ENCODE measurements around the gene ST6GALNAC3.
"Not testable (repeated sequence)": the region's sequence is repeated elsewhere in the genome, so short reads cannot be mapped to it uniquely, and the experiment has no call there.

The ST6GALNAC3 gene

GRCh38 chr1:76106719-76107235 lies 32.2 kb downstream of the ST6GALNAC3 start:
- no peaks in the 10 kb centered on the region for H3K4me1 ChIP-seq (ENCODE audit: control insufficient read depth, insufficient read depth, low read length)
- H3K9me3 ChIP-seq (ENCODE audit: control insufficient read depth, insufficient read depth, low read depth, low read length): peaks cover 2% of the 10 kb centered on the region; the same call in 1 of the 2 replicates
- H3K27ac ChIP-seq (ENCODE audit: low read depth, low read length): no peak overlapping the region
- H3K36me3 ChIP-seq (ENCODE audit: control insufficient read depth, insufficient read depth, low read length): no peaks in the 10 kb centered on the region
- no peaks in the 10 kb centered on the region for H3K27me3 ChIP-seq (ENCODE audit: control insufficient read depth, insufficient read depth, low read length)
- no peak overlapping the region for H3K9ac ChIP-seq (ENCODE audit: low read length)
- no peak overlapping the region for H3K4me3 ChIP-seq (ENCODE audit: low read depth, low read length)

GRCh38 chr1:76109404-76109803 lies 34.9 kb downstream of the ST6GALNAC3 start:
- no peak overlapping the region for H3K27ac ChIP-seq (ENCODE audit: low read depth, low read length)
- no peak overlapping the region for H3K9ac ChIP-seq (ENCODE audit: low read length)
- H3K4me1 ChIP-seq (ENCODE audit: control insufficient read depth, insufficient read depth, low read length): no peaks in the 10 kb centered on the region
- no peaks in the 10 kb centered on the region for H3K36me3 ChIP-seq (ENCODE audit: control insufficient read depth, insufficient read depth, low read length)
- no peak overlapping the region for H3K4me3 ChIP-seq (ENCODE audit: low read depth, low read length)
- peaks cover 2% of the 10 kb centered on the region; the same call in 1 of the 2 replicates for H3K9me3 ChIP-seq (ENCODE audit: control insufficient read depth, insufficient read depth, low read depth, low read length)
- no peaks in the 10 kb centered on the region for H3K27me3 ChIP-seq (ENCODE audit: control insufficient read depth, insufficient read depth, low read length)

- Histone ChIP-seq H3K4me1 (ENCODE audit: control insufficient read depth, insufficient read depth, low read length) (no peaks in the 10 kb centered on the region), H3K9ac (ENCODE audit: low read length) (no peak overlapping the region), H3K27ac (ENCODE audit: low read depth, low read length) (no peak overlapping the region), H3K27me3 (ENCODE audit: control insufficient read depth, insufficient read depth, low read length) (no peaks in the 10 kb centered on the region), H3K9me3 (ENCODE audit: control insufficient read depth, insufficient read depth, low read depth, low read length) (peaks cover 2% of the 10 kb centered on the region; the same call in 1 of the 2 replicates), H3K36me3 (ENCODE audit: control insufficient read depth, insufficient read depth, low read length) (no peaks in the 10 kb centered on the region), H3K4me3 (ENCODE audit: low read depth, low read length) (no peak overlapping the region)
These were observed 35.5 kb downstream of the ST6GALNAC3 start for GRCh38 chr1:76109901-76110560.

GRCh38 chr1:76110666-76111065 lies 36.1 kb downstream of the ST6GALNAC3 start:
- Histone ChIP-seq H3K9me3 (ENCODE audit: control insufficient read depth, insufficient read depth, low read depth, low read length) (peaks cover 2% of the 10 kb centered on the region; the same call in 1 of the 2 replicates), H3K27me3 (ENCODE audit: control insufficient read depth, insufficient read depth, low read length) (no peaks in the 10 kb centered on the region), H3K4me1 (ENCODE audit: control insufficient read depth, insufficient read depth, low read length) (no peaks in the 10 kb centered on the region), H3K36me3 (ENCODE audit: control insufficient read depth, insufficient read depth, low read length) (no peaks in the 10 kb centered on the region), H3K27ac (ENCODE audit: low read depth, low read length) (no peak overlapping the region), H3K4me3 (ENCODE audit: low read depth, low read length) (no peak overlapping the region), H3K9ac (ENCODE audit: low read length) (no peak overlapping the region)

GRCh38 chr1:76112321-76112720 lies 37.8 kb downstream of the ST6GALNAC3 start:
- H3K27ac ChIP-seq (ENCODE audit: low read depth, low read length); H3K4me1 ChIP-seq (ENCODE audit: control insufficient read depth, insufficient read depth, low read length); H3K9ac ChIP-seq (ENCODE audit: low read length); H3K27me3 ChIP-seq (ENCODE audit: control insufficient read depth, insufficient read depth, low read length); H3K36me3 ChIP-seq (ENCODE audit: control insufficient read depth, insufficient read depth, low read length); H3K4me3 ChIP-seq (ENCODE audit: low read depth, low read length); H3K9me3 ChIP-seq (ENCODE audit: control insufficient read depth, insufficient read depth, low read depth, low read length): not testable (repeated sequence)

- Histone ChIP-seq H3K4me1 (ENCODE audit: control insufficient read depth, insufficient read depth, low read length) (no peaks in the 10 kb centered on the region), H3K36me3 (ENCODE audit: control insufficient read depth, insufficient read depth, low read length) (no peaks in the 10 kb centered on the region), H3K9ac (ENCODE audit: low read length) (no peak overlapping the region), H3K27me3 (ENCODE audit: control insufficient read depth, insufficient read depth, low read length) (no peaks in the 10 kb centered on the region), H3K4me3 (ENCODE audit: low read depth, low read length) (no peak overlapping the region), H3K9me3 (ENCODE audit: control insufficient read depth, insufficient read depth, low read depth, low read length) (peaks cover 2% of the 10 kb centered on the region; the same call in 1 of the 2 replicates), H3K27ac (ENCODE audit: low read depth, low read length) (no peak overlapping the region)
These were observed 38.9 kb downstream of the ST6GALNAC3 start for GRCh38 chr1:76113446-76113845.

GRCh38 chr1:76115171-76115570 lies 40.6 kb downstream of the ST6GALNAC3 start:
- H3K9me3 ChIP-seq (ENCODE audit: control insufficient read depth, insufficient read depth, low read depth, low read length): peaks cover 2% of the 10 kb centered on the region; the same call in 1 of the 2 replicates
- H3K4me1 ChIP-seq (ENCODE audit: control insufficient read depth, insufficient read depth, low read length): no peaks in the 10 kb centered on the region
- H3K27ac ChIP-seq (ENCODE audit: low read depth, low read length): no peak overlapping the region
- H3K27me3 ChIP-seq (ENCODE audit: control insufficient read depth, insufficient read depth, low read length): no peaks in the 10 kb centered on the region
- no peak overlapping the region for H3K4me3 ChIP-seq (ENCODE audit: low read depth, low read length)
- H3K36me3 ChIP-seq (ENCODE audit: control insufficient read depth, insufficient read depth, low read length): no peaks in the 10 kb centered on the region
- no peak overlapping the region for H3K9ac ChIP-seq (ENCODE audit: low read length)

- Histone ChIP-seq H3K9me3 (ENCODE audit: control insufficient read depth, insufficient read depth, low read depth, low read length) (no peaks in the 10 kb centered on the region), H3K27ac (ENCODE audit: low read depth, low read length) (no peak overlapping the region), H3K36me3 (ENCODE audit: control insufficient read depth, insufficient read depth, low read length) (no peaks in the 10 kb centered on the region), H3K4me1 (ENCODE audit: control insufficient read depth, insufficient read depth, low read length) (no peaks in the 10 kb centered on the region), H3K27me3 (ENCODE audit: control insufficient read depth, insufficient read depth, low read length) (no peaks in the 10 kb centered on the region), H3K4me3 (ENCODE audit: low read depth, low read length) (no peak overlapping the region), H3K9ac (ENCODE audit: low read length) (no peak overlapping the region)
These were observed 47.3 kb downstream of the ST6GALNAC3 start for GRCh38 chr1:76121850-76122249.

- Histone ChIP-seq H3K36me3 (ENCODE audit: control insufficient read depth, insufficient read depth, low read length) (no peaks in the 10 kb centered on the region), H3K4me1 (ENCODE audit: control insufficient read depth, insufficient read depth, low read length) (no peaks in the 10 kb centered on the region), H3K27me3 (ENCODE audit: control insufficient read depth, insufficient read depth, low read length) (no peaks in the 10 kb centered on the region), H3K9me3 (ENCODE audit: control insufficient read depth, insufficient read depth, low read depth, low read length) (no peaks in the 10 kb centered on the region), H3K4me3 (ENCODE audit: low read depth, low read length) (no peak overlapping the region), H3K9ac (ENCODE audit: low read length) (no peak overlapping the region), H3K27ac (ENCODE audit: low read depth, low read length) (no peak overlapping the region)
These were observed 47.7 kb downstream of the ST6GALNAC3 start for GRCh38 chr1:76122271-76122670.

- H3K9me3 ChIP-seq (ENCODE audit: control insufficient read depth, insufficient read depth, low read depth, low read length); H3K9ac ChIP-seq (ENCODE audit: low read length); H3K27ac ChIP-seq (ENCODE audit: low read depth, low read length); H3K4me3 ChIP-seq (ENCODE audit: low read depth, low read length); H3K36me3 ChIP-seq (ENCODE audit: control insufficient read depth, insufficient read depth, low read length); H3K27me3 ChIP-seq (ENCODE audit: control insufficient read depth, insufficient read depth, low read length); H3K4me1 ChIP-seq (ENCODE audit: control insufficient read depth, insufficient read depth, low read length): not testable (repeated sequence)
These were observed 49.0 kb downstream of the ST6GALNAC3 start for GRCh38 chr1:76123411-76124064.

GRCh38 chr1:76124196-76124595 lies 49.6 kb downstream of the ST6GALNAC3 start:
- no peaks in the 10 kb centered on the region for H3K9me3 ChIP-seq (ENCODE audit: control insufficient read depth, insufficient read depth, low read depth, low read length)
- no peak overlapping the region for H3K9ac ChIP-seq (ENCODE audit: low read length)
- H3K27ac ChIP-seq (ENCODE audit: low read depth, low read length): no peak overlapping the region

More at GRCh38 chr1:76124196-76124595, 49.6 kb downstream of the ST6GALNAC3 start:
- Histone ChIP-seq H3K4me3 (ENCODE audit: low read depth, low read length) (no peak overlapping the region), H3K4me1 (ENCODE audit: control insufficient read depth, insufficient read depth, low read length) (no peaks in the 10 kb centered on the region), H3K36me3 (ENCODE audit: control insufficient read depth, insufficient read depth, low read length) (0 out of 2 replicates have a peak, but pooled peaks cover 4% of the 10 kb centered on the region), H3K27me3 (ENCODE audit: control insufficient read depth, insufficient read depth, low read length) (no peaks in the 10 kb centered on the region)

Data from HUES6 (cell line).